ENCODE results near the gene KRT77.

GRCh38 chr12:52651726-52652261 lies 51.5 kb downstream of the KRT77 start, which contains the start of gene KRT2:
- TF ChIP-seq NFE2L1 (CRISPR knock-in tag; IDR thresholded peaks at IDR 0.05) (no peak), ELF4 (CRISPR knock-in tag; IDR thresholded peaks at IDR 0.05; ENCODE audit: low read depth) (no peak), EMX1 (CRISPR knock-in tag; IDR thresholded peaks at IDR 0.05) (no peak), CTCF (IDR thresholded peaks at IDR 0.05) (no peak)
- TF ChIP-seq, protein P1, sequence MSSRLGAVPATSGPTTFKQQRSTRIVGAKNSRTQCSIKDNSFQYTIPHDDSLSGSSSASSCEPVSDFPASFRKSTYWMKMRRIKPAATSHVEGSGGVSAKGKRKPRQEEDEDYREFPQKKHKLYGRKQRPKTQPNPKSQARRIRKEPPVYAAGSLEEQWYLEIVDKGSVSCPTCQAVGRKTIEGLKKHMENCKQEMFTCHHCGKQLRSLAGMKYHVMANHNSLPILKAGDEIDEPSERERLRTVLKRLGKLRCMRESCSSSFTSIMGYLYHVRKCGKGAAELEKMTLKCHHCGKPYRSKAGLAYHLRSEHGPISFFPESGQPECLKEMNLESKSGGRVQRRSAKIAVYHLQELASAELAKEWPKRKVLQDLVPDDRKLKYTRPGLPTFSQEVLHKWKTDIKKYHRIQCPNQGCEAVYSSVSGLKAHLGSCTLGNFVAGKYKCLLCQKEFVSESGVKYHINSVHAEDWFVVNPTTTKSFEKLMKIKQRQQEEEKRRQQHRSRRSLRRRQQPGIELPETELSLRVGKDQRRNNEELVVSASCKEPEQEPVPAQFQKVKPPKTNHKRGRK (CRISPR knock-in tag; IDR thresholded peaks at IDR 0.05; ENCODE audit: borderline replicate concordance): no peak

Data from WTC11 (cell line).